GM23338 (cell line): ENCODE data around the gene IL36RN. TPM values are rescaled to one million over a fixed set of nuclear protein-coding genes. Genes with fewer than 3 reads are reported as not detected.

Experiments
- ATAC-seq: fragments of 200-7000 bp; cut with Tn5 transposase; 3 replicates; pipeline ENCODE4 v1.9.1; 2020
- DNase-seq: peaks from one replicate; pipeline ENCODE4 v3.0.0-alpha.2; 2015; ENCODE audit warnings: low spot score
- H2AFZ ChIP-seq: fragments of 200-600 bp; sonication (generic); 2 replicates; pipeline ENCODE4 v1.8.0; 2016; ENCODE audit warnings: antibody characterized with exemption, mild to moderate bottlenecking, moderate library complexity
- H3F3A ChIP-seq: fragments of 200-600 bp; sonication (generic); replicated peaks from 2 replicates; pipeline ENCODE4 v1.8.0; 2017; ENCODE audit warnings: antibody characterized with exemption, mixed run types, low read depth
- H3K27ac ChIP-seq: fragments of 200-600 bp; sonication (generic); 2 replicates; pipeline ENCODE4 v1.6.1; 2016; ENCODE audit warnings: low read depth
- H3K27me3 ChIP-seq: fragments of 200-600 bp; sonication (generic); 2 replicates; pipeline ENCODE4 v1.8.0; 2016; ENCODE audit warnings: mild to moderate bottlenecking, mixed run types, moderate library complexity; ENCODE audit not compliant: insufficient read depth
- H3K36me3 ChIP-seq: fragments of 200-600 bp; sonication (generic); 2 replicates; pipeline ENCODE4 v1.8.0; 2016; ENCODE audit warnings: mild to moderate bottlenecking; ENCODE audit not compliant: insufficient read depth
- H3K4me1 ChIP-seq: fragments of 200-600 bp; sonication (generic); 2 replicates; pipeline ENCODE4 v1.8.0; 2016; ENCODE audit warnings: mild to moderate bottlenecking, moderate library complexity; ENCODE audit not compliant: insufficient read depth
- H3K4me2 ChIP-seq: fragments of 200-600 bp; sonication (generic); 2 replicates; pipeline ENCODE4 v1.7.1; 2017; ENCODE audit warnings: mixed run types
- H3K4me3 ChIP-seq: fragments of 200-600 bp; sonication (generic); 2 replicates; pipeline ENCODE4 v1.6.1; 2016; ENCODE audit warnings: mixed run types
- H3K79me2 ChIP-seq: fragments of 200-600 bp; sonication (generic); replicated peaks from 2 replicates; pipeline ENCODE4 v1.8.0; 2017; ENCODE audit warnings: mild to moderate bottlenecking; ENCODE audit not compliant: insufficient read depth
- H3K9me2 ChIP-seq: fragments of 200-600 bp; sonication (generic); 2 replicates; pipeline ENCODE4 v1.8.0; 2017; ENCODE audit not compliant: insufficient read depth
- H4K20me1 ChIP-seq: fragments of 200-600 bp; sonication (generic); replicated peaks from 2 replicates; pipeline ENCODE4 v1.8.0; 2017; ENCODE audit warnings: mild to moderate bottlenecking; ENCODE audit not compliant: insufficient read depth
- H3K27ac Mint-ChIP-seq: 2 replicates; pipeline ENCODE4 v1.8.0; 2020; ENCODE audit warnings: inconsistent platforms, mild to moderate bottlenecking, moderate library complexity, mixed read lengths
- H3K27me3 Mint-ChIP-seq: 3 replicates; pipeline ENCODE4 v1.8.0; 2022; ENCODE audit warnings: low read depth, mild to moderate bottlenecking, moderate library complexity, mixed read lengths, inconsistent platforms; ENCODE audit not compliant: insufficient read depth, poor library complexity
- H3K36me3 Mint-ChIP-seq: 3 replicates; pipeline ENCODE4 v1.8.0; 2021; ENCODE audit warnings: low read depth, mild to moderate bottlenecking, inconsistent platforms, moderate library complexity, mixed read lengths
- H3K4me1 Mint-ChIP-seq: 3 replicates; pipeline ENCODE4 v1.8.0; 2020; ENCODE audit warnings: mild to moderate bottlenecking, inconsistent platforms, mixed read lengths
- H3K4me3 Mint-ChIP-seq: 3 replicates; pipeline ENCODE4 v1.8.0; 2021; ENCODE audit warnings: moderate library complexity, mild to moderate bottlenecking, inconsistent platforms, mixed read lengths
- H3K9me3 Mint-ChIP-seq: 3 replicates; pipeline ENCODE4 v1.8.0; 2020; ENCODE audit warnings: moderate library complexity, mild to moderate bottlenecking, inconsistent platforms, mixed read lengths
- CREB1 ChIP-seq: fragments of 250-450 bp; sonication (Bioruptor Pico); IDR thresholded peaks from 2 replicates; pipeline ENCODE4 v1.5.0; 2020; ENCODE audit warnings: low read depth, mild to moderate bottlenecking, moderate library complexity
- EZH2 ChIP-seq: fragments of 200-600 bp; sonication (generic); IDR thresholded peaks from one replicate; pipeline ENCODE4 v1.8.0; 2017; ENCODE audit warnings: antibody characterized with exemption, mild to moderate bottlenecking, low read depth; ENCODE audit not compliant: unreplicated experiment
- EZH2phosphoT487 ChIP-seq: fragments of 200-600 bp; sonication (generic); IDR thresholded peaks from one replicate; pipeline ENCODE4 v1.8.1; 2018; ENCODE audit warnings: antibody characterized with exemption; ENCODE audit not compliant: unreplicated experiment
- JUNB ChIP-seq: IDR thresholded peaks from one replicate; pipeline ENCODE4 v1.6.1; 2016; ENCODE audit warnings: antibody characterized with exemption; ENCODE audit not compliant: unreplicated experiment
- NANOG ChIP-seq: IDR thresholded peaks from 2 replicates; pipeline ENCODE4 v1.6.1; 2016; ENCODE audit warnings: antibody characterized with exemption, borderline replicate concordance
- POLR2AphosphoS5 ChIP-seq: IDR thresholded peaks from 2 replicates; pipeline ENCODE4 v1.6.1; 2016; ENCODE audit warnings: antibody characterized with exemption, low read depth
- STAT1 ChIP-seq: IDR thresholded peaks from one replicate; pipeline ENCODE4 v1.6.1; 2016; ENCODE audit warnings: antibody characterized with exemption; ENCODE audit not compliant: unreplicated experiment
- ZNF114 ChIP-seq: fragments of 250-450 bp; sonication (Bioruptor Pico); IDR thresholded peaks from 2 replicates; pipeline ENCODE4 v1.5.0; 2020; ENCODE audit warnings: mild to moderate bottlenecking, moderate library complexity
- ZNF331 ChIP-seq: fragments of 250-450 bp; sonication (Bioruptor Pico); IDR thresholded peaks from 2 replicates; pipeline ENCODE4 v1.5.0; 2020; ENCODE audit warnings: low read depth, mild to moderate bottlenecking, moderate library complexity
- polyA plus RNA-seq: library from polyadenylated mRNA; unstranded; fragments of >200 nt; fragmentation: Nextera tagmentation; extraction: Ambion mirVana; gene quantifications from 2 replicates; pipeline ENCODE4 v1.2.1, GENCODE V29; 2016
- total RNA-seq: library from RNA; depleted of rRNA; stranded (reverse); fragments of >200 nt; shearing (Covaris generic); gene quantifications from 2 replicates; pipeline ENCODE4 v1.2.3, GENCODE V29; 2014
- TF ChIP-seq, protein P1 (sequence below): IDR thresholded peaks from 2 replicates; pipeline ENCODE4 v1.6.1; 2016; ENCODE audit warnings: antibody characterized with exemption
- TF ChIP-seq, protein P2 (sequence below): fragments of 250-450 bp; sonication (Bioruptor Pico); IDR thresholded peaks from 2 replicates; pipeline ENCODE4 v1.5.0; 2020; ENCODE audit warnings: mild to moderate bottlenecking, moderate library complexity
- TF ChIP-seq, protein P3 (sequence below), 2 experiments: fragments of 200-600 bp in 1 of 2; sonication (generic) in 1 of 2; conservative IDR thresholded peaks; 2 replicates each; pipeline versions ENCODE4 v1.5.1 to v1.6.1; 2016 to 2017; ENCODE audit warnings: antibody characterized with exemption in 2 of 2, low read depth in 2 of 2, mild to moderate bottlenecking in 2 of 2, moderate library complexity in 1 of 2
- TF ChIP-seq, protein P4 (sequence below): IDR thresholded peaks from one replicate; pipeline ENCODE4 v1.6.1; 2018; ENCODE audit warnings: antibody characterized with exemption; ENCODE audit not compliant: unreplicated experiment

IL36RN gene
- total and polyA plus RNA-seq, 2 experiments from 2014 or later = not detected

DNA sequence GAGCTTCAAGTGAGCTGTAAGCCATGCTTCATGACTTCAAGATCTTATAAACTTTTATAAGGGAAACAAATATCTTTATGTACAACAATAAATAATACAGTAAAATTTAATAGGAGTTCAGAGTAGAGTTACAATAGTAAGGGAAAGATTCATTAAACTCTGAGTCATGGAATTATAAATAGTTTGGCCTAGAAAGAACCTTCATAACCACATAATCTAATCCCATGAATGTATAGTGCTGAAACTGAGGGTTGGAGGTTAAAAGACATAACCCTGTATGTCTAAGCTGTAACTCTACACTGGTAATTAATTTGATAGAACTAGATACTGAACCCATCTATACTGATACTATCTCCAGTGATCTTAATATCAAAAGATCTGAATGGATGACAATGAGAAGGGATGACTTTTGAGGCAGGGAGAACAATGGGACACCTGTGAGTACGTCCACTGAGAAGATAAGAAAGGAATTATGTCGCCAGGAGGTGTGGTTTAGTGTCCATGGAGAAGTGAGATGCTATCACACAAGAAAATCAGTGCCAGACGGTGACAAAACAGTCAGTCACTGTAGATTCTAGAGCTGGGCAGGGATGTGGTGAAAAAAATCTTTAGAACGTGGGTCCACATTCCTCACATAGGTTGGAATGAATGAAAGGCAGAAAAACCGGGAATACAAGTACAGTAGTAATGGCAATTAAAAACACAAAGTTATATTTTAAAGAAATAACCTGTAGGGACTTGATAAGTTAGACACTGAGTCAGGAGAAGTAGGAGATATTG is 9.9 kb downstream of the IL36RN start:
- DNase-seq (no peak), ATAC-seq (no peak)
- no peaks in the 10 kb centered on the region for H3K36me3 Mint-ChIP-seq
- TF ChIP-seq, protein P1, sequence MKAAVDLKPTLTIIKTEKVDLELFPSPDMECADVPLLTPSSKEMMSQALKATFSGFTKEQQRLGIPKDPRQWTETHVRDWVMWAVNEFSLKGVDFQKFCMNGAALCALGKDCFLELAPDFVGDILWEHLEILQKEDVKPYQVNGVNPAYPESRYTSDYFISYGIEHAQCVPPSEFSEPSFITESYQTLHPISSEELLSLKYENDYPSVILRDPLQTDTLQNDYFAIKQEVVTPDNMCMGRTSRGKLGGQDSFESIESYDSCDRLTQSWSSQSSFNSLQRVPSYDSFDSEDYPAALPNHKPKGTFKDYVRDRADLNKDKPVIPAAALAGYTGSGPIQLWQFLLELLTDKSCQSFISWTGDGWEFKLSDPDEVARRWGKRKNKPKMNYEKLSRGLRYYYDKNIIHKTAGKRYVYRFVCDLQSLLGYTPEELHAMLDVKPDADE = no peak
- TF ChIP-seq JUNB = no peak
- no peak for TF ChIP-seq STAT1
- TF ChIP-seq, protein P2, sequence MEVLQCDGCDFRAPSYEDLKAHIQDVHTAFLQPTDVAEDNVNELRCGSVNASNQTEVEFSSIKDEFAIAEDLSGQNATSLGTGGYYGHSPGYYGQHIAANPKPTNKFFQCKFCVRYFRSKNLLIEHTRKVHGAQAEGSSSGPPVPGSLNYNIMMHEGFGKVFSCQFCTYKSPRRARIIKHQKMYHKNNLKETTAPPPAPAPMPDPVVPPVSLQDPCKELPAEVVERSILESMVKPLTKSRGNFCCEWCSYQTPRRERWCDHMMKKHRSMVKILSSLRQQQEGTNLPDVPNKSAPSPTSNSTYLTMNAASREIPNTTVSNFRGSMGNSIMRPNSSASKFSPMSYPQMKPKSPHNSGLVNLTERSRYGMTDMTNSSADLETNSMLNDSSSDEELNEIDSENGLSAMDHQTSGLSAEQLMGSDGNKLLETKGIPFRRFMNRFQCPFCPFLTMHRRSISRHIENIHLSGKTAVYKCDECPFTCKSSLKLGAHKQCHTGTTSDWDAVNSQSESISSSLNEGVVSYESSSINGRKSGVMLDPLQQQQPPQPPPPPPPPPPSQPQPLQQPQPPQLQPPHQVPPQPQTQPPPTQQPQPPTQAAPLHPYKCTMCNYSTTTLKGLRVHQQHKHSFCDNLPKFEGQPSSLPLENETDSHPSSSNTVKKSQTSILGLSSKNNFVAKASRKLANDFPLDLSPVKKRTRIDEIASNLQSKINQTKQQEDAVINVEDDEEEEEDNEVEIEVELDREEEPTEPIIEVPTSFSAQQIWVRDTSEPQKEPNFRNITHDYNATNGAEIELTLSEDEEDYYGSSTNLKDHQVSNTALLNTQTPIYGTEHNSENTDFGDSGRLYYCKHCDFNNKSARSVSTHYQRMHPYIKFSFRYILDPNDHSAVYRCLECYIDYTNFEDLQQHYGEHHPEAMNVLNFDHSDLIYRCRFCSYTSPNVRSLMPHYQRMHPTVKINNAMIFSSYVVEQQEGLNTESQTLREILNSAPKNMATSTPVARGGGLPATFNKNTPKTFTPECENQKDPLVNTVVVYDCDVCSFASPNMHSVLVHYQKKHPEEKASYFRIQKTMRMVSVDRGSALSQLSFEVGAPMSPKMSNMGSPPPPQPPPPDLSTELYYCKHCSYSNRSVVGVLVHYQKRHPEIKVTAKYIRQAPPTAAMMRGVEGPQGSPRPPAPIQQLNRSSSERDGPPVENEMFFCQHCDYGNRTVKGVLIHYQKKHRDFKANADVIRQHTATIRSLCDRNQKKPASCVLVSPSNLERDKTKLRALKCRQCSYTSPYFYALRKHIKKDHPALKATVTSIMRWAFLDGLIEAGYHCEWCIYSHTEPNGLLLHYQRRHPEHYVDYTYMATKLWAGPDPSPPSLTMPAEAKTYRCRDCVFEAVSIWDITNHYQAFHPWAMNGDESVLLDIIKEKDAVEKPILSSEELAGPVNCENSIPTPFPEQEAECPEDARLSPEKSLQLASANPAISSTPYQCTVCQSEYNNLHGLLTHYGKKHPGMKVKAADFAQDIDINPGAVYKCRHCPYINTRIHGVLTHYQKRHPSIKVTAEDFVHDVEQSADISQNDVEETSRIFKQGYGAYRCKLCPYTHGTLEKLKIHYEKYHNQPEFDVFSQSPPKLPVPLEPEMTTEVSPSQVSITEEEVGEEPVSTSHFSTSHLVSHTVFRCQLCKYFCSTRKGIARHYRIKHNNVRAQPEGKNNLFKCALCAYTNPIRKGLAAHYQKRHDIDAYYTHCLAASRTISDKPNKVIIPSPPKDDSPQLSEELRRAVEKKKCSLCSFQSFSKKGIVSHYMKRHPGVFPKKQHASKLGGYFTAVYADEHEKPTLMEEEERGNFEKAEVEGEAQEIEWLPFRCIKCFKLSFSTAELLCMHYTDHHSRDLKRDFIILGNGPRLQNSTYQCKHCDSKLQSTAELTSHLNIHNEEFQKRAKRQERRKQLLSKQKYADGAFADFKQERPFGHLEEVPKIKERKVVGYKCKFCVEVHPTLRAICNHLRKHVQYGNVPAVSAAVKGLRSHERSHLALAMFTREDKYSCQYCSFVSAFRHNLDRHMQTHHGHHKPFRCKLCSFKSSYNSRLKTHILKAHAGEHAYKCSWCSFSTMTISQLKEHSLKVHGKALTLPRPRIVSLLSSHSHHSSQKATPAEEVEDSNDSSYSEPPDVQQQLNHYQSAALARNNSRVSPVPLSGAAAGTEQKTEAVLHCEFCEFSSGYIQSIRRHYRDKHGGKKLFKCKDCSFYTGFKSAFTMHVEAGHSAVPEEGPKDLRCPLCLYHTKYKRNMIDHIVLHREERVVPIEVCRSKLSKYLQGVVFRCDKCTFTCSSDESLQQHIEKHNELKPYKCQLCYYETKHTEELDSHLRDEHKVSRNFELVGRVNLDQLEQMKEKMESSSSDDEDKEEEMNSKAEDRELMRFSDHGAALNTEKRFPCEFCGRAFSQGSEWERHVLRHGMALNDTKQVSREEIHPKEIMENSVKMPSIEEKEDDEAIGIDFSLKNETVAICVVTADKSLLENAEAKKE (CRISPR knock-in tag) = no peak
- no peak for TF ChIP-seq ZNF331
- no peak for TF ChIP-seq EZH2
- TF ChIP-seq, protein P3, sequence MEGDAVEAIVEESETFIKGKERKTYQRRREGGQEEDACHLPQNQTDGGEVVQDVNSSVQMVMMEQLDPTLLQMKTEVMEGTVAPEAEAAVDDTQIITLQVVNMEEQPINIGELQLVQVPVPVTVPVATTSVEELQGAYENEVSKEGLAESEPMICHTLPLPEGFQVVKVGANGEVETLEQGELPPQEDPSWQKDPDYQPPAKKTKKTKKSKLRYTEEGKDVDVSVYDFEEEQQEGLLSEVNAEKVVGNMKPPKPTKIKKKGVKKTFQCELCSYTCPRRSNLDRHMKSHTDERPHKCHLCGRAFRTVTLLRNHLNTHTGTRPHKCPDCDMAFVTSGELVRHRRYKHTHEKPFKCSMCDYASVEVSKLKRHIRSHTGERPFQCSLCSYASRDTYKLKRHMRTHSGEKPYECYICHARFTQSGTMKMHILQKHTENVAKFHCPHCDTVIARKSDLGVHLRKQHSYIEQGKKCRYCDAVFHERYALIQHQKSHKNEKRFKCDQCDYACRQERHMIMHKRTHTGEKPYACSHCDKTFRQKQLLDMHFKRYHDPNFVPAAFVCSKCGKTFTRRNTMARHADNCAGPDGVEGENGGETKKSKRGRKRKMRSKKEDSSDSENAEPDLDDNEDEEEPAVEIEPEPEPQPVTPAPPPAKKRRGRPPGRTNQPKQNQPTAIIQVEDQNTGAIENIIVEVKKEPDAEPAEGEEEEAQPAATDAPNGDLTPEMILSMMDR (conservative IDR thresholded peaks at IDR 0.05; ENCODE audit: low read depth in 2 of 2) = no peak
- no peak for TF ChIP-seq NANOG
- no peak for TF ChIP-seq EZH2phosphoT487
- TF ChIP-seq, protein P4, sequence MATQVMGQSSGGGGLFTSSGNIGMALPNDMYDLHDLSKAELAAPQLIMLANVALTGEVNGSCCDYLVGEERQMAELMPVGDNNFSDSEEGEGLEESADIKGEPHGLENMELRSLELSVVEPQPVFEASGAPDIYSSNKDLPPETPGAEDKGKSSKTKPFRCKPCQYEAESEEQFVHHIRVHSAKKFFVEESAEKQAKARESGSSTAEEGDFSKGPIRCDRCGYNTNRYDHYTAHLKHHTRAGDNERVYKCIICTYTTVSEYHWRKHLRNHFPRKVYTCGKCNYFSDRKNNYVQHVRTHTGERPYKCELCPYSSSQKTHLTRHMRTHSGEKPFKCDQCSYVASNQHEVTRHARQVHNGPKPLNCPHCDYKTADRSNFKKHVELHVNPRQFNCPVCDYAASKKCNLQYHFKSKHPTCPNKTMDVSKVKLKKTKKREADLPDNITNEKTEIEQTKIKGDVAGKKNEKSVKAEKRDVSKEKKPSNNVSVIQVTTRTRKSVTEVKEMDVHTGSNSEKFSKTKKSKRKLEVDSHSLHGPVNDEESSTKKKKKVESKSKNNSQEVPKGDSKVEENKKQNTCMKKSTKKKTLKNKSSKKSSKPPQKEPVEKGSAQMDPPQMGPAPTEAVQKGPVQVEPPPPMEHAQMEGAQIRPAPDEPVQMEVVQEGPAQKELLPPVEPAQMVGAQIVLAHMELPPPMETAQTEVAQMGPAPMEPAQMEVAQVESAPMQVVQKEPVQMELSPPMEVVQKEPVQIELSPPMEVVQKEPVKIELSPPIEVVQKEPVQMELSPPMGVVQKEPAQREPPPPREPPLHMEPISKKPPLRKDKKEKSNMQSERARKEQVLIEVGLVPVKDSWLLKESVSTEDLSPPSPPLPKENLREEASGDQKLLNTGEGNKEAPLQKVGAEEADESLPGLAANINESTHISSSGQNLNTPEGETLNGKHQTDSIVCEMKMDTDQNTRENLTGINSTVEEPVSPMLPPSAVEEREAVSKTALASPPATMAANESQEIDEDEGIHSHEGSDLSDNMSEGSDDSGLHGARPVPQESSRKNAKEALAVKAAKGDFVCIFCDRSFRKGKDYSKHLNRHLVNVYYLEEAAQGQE = no peak
- TF ChIP-seq POLR2AphosphoS5 = no peak
- no peak for TF ChIP-seq ZNF114
- no peak for TF ChIP-seq CREB1 (CRISPR knock-in tag)
- peaks cover 12% of the 10 kb centered on the region for H3K27me3 Mint-ChIP-seq
- no peaks in the 10 kb centered on the region for H3K36me3 ChIP-seq
- no peaks in the 10 kb centered on the region for H3K4me1 ChIP-seq
- no peaks in the 10 kb centered on the region; the same call in 2 of the 3 replicates for H3K4me1 Mint-ChIP-seq
- no peak overlapping the region for H3K4me2 ChIP-seq
- no peak overlapping the region for H3K4me3 ChIP-seq
- H3K4me3 Mint-ChIP-seq = no peak overlapping the region
- H4K20me1 ChIP-seq = no peaks in the 10 kb centered on the region
- no peaks in the 10 kb centered on the region for H3K79me2 ChIP-seq
- no peak overlapping the region for H3K27ac ChIP-seq
- H3K27ac Mint-ChIP-seq = no peak overlapping the region
- H2AFZ ChIP-seq = no peak overlapping the region
- H3F3A ChIP-seq = no peaks in the 10 kb centered on the region
- H3K9me3 Mint-ChIP-seq = peaks cover 5% of the 10 kb centered on the region; the same call in 2 of the 3 replicates
- no peaks in the 10 kb centered on the region for H3K27me3 ChIP-seq
- H3K9me2 ChIP-seq = peaks cover 5% of the 10 kb centered on the region
